Activated CD4-positive, alpha-beta T cell treated with anti-CD3 and anti-CD28 coated beads, Interleukin-2, amount 50 U/mL, for 4 hours (primary cell): ENCODE measurements around the gene MAGEA2B.
"Not testable (repeated sequence)": the region's sequence is repeated elsewhere in the genome, so short reads cannot be mapped to it uniquely, and the experiment has no call there.

Source experiments
- DNase-seq, 2 experiments: peaks; one replicate each; pipeline ENCODE4 v3.0.0-alpha.2; 2020

MAGEA2B gene

GRCh38 chrX:152713815-152714787 lies at the start of gene MAGEA2B:
TSS of gene MAGEA2B (plus strand) at chrX:152714628. CDS start at chrX:152717107, 2,479 bp downstream.
- not testable (repeated sequence) for DNase-seq

- no peak for DNase-seq
Measured at GRCh38 chrX:152674135-152674534, 40.3 kb upstream of the MAGEA2B start.

- DNase-seq: not testable (repeated sequence)
Measured at GRCh38 chrX:152674652-152675051, 39.8 kb upstream of the MAGEA2B start.

- not testable (repeated sequence) for DNase-seq
Measured at GRCh38 chrX:152681012-152681411, 33.4 kb upstream of the MAGEA2B start.

GRCh38 chrX:152697952-152698931 lies 16.2 kb upstream of the MAGEA2B start, which contains the start of gene MAGEA3:
TSS of gene MAGEA3 (plus strand) at chrX:152698794. CDS start at chrX:152700833, 2,039 bp downstream.
- DNase-seq: not testable (repeated sequence)

- not testable (repeated sequence) for DNase-seq
Measured at GRCh38 chrX:152700390-152700789, 14.0 kb upstream of the MAGEA2B start.

GRCh38 chrX:152706500-152706899 lies 7.9 kb upstream of the MAGEA2B start:
- DNase-seq: not testable (repeated sequence)

GRCh38 chrX:152709173-152709572 lies 5.3 kb upstream of the MAGEA2B start, which contains the start of gene CSAG2:
TSS of gene CSAG2 (minus strand) at chrX:152709273. CDS start at chrX:152709112, 161 bp downstream.
- DNase-seq: not testable (repeated sequence)

- DNase-seq: not testable (repeated sequence)
Measured at GRCh38 chrX:152713195-152713594, 1.2 kb upstream of the MAGEA2B start.

- no peak for DNase-seq
Measured at GRCh38 chrX:152725409-152725808, 11.0 kb downstream of the MAGEA2B start.

GRCh38 chrX:152733261-152733975 lies 19.0 kb downstream of the MAGEA2B start, which contains the start of the genes CSAG1 and MAGEA12:
TSS of gene CSAG1 (minus strand) at chrX:152733721. CDS start at chrX:152732460, 1,261 bp downstream.
TSS of gene MAGEA12 (plus strand) at chrX:152733757. CDS start at chrX:152736162, 2,405 bp downstream.
- DNase-seq: no peak

GRCh38 chrX:152734143-152734858 lies 19.9 kb downstream of the MAGEA2B start:
- not testable (repeated sequence) for DNase-seq

- no peak for DNase-seq
Measured at GRCh38 chrX:152735101-152735500, 20.7 kb downstream of the MAGEA2B start.

GRCh38 chrX:152735860-152736511 lies 21.6 kb downstream of the MAGEA2B start:
- DNase-seq: no peak

GRCh38 chrX:152736528-152736927 lies 22.1 kb downstream of the MAGEA2B start:
- DNase-seq: not testable (repeated sequence)

GRCh38 chrX:152738560-152738959 lies 24.1 kb downstream of the MAGEA2B start:
- DNase-seq: no peak

GRCh38 chrX:152753686-152754650 lies 39.5 kb downstream of the MAGEA2B start, which contains the start of gene MAGEA2:
TSS of gene MAGEA2 (minus strand) at chrX:152753842. CDS start at chrX:152751363, 2,479 bp downstream.
- not testable (repeated sequence) for DNase-seq

- DNase-seq: not testable (repeated sequence)
Measured at GRCh38 chrX:152754871-152755270, 40.4 kb downstream of the MAGEA2B start.

- not testable (repeated sequence) for DNase-seq
Measured at GRCh38 chrX:152758918-152759317, 44.5 kb downstream of the MAGEA2B start, which contains the start of gene CSAG3. TSS of gene CSAG3 (plus strand) at chrX:152759218.
